VCaP (cell line): Measurements from ENCODE around the gene DCTN2.

ENCODE experiments used
- H3K27ac ChIP-seq: fragments of 450-650 bp; 2 replicates; pipeline ENCODE4 v1.5.1; 2017
- CTCF ChIP-seq: fragments of 450-650 bp; conservative IDR thresholded peaks from 2 replicates; pipeline ENCODE4 v1.5.1; 2017; ENCODE audit warnings: mild to moderate bottlenecking, moderate library complexity

DCTN2 gene

GRCh38 chr12:57581802-57582201, 34.8 kb upstream of the DCTN2 start:
- no peak for TF ChIP-seq CTCF
- H3K27ac ChIP-seq: no peak overlapping the region

- no peak for TF ChIP-seq CTCF
- H3K27ac ChIP-seq: no peak overlapping the region
These were observed 33.4 kb upstream of the DCTN2 start for GRCh38 chr12:57580466-57580795.

DNA sequence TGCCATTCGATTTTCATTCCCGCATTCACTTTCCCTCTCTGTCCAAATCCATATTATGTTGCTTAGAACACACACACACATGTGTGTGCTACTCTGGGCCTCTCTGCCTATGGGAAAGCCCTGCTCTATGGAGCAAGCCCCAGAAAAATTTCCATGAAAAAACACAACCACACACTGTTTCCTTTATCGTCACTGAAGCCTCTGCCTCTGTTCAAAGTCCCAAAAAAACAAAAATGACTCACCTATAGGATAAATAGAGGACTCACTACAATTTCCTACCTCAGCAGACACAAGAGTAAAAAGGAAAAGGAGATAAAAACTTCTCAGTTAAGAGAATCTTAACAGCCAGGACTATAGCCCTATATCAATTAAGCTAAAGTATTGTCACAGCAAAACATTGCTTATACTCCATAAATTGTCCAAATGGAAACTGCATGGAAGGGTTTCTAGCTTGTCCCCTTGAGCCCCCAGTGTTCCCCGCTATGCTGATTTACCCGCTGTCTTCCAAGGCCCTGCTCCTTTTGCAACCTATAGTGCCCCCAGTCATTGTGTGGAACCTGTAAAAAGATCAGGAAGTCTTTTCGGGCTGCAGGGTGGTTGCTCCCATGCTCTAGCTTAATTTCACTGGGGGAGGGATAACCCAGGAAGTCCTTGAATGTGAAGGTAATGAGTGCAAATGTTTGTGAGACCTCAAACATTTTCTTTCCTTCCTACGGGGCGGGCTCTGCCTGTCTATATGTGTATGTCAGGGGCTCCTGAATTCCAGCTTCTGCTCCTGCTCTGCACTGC, 32.9 kb upstream of the DCTN2 start:
- H3K27ac ChIP-seq: no peak overlapping the region
- TF ChIP-seq CTCF: no peak

DNA sequence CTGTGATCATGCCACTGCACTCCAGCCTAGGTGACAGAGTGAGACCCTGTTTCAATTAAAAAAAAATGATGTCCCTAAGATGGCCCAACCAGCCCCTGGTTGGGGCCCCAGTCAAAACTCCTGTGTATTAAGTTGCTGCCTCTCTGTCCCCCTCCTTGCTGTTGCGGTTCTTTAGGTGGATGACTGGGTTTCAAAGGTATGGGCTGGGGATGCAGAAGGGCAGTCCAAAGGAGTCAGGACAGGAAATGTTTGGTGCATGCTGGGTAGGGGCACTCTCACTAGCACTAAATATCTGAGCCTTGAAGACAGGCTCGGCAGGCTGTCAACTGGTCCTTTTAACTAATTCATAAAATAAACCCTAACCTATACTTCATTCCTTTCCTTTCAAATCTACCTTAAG, 32.0 kb upstream of the DCTN2 start:
- TF ChIP-seq CTCF: no peak
- no peak overlapping the region for H3K27ac ChIP-seq

DNA sequence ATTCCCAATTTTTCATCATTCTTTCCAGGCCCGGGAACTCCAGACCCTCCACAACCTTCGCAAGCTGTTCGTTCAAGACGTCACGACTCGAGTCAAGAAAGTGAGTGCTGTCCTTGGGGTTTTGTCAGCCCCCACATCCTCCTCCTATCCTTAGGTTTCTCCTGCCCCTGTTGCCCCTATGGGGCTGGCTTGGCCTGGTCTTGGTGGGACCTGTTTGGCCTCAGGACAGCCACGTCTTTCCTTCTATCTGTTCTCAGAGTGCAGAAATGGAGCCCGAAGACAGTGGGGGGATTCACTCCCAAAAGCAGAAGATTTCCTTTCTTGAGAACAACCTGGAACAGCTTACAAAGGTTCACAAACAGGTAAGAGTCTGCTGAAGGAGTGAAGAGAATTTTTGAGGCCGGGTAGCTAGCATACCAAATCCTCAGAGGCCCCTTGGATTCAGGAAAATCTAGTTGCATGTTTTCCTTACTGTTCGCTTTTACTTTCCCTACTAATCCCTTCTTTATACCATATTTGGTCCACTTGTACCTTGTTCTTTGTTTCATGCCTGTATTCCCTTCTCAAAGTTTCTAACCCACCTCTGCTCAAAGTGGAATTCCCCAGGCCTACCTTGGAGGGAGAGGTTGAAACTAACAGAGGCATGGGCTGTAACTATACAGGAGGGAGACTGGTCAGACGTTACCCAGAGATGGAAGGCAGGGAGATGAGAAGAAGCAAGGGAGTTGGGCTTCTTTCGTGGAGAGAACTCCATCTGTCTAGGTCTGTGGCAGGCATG, 31.2 kb upstream of the DCTN2 start:
- no peak overlapping the region for H3K27ac ChIP-seq
- no peak for TF ChIP-seq CTCF

GRCh38 chr12:57576613-57577160, 29.7 kb upstream of the DCTN2 start:
- TF ChIP-seq CTCF: no peak

GRCh38 chr12:57575771-57576612, 29.0 kb upstream of the DCTN2 start:
- H3K27ac ChIP-seq: no peak overlapping the region
- no peak for TF ChIP-seq CTCF

More at GRCh38 chr12:57576613-57577160, 29.7 kb upstream of the DCTN2 start:
- H3K27ac ChIP-seq: no peak overlapping the region
